Activated CD4-positive, CD25-positive, alpha-beta regulatory T cell treated with anti-CD3 and anti-CD28 coated beads, Interleukin-2, amount 50 U/mL, for 24 hours (primary cell): ENCODE data around the gene FGF19.

Experiments
- ATAC-seq, 2 donors: fragments of 150-1000 bp; cut with Tn5 transposase; one replicate each; pipeline ENCODE4 v1.10.0; 2021; ENCODE audit warnings: mild to moderate bottlenecking in 1 of 2, moderate library complexity in 1 of 2

Gene FGF19, protein sequence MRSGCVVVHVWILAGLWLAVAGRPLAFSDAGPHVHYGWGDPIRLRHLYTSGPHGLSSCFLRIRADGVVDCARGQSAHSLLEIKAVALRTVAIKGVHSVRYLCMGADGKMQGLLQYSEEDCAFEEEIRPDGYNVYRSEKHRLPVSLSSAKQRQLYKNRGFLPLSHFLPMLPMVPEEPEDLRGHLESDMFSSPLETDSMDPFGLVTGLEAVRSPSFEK

DNA sequence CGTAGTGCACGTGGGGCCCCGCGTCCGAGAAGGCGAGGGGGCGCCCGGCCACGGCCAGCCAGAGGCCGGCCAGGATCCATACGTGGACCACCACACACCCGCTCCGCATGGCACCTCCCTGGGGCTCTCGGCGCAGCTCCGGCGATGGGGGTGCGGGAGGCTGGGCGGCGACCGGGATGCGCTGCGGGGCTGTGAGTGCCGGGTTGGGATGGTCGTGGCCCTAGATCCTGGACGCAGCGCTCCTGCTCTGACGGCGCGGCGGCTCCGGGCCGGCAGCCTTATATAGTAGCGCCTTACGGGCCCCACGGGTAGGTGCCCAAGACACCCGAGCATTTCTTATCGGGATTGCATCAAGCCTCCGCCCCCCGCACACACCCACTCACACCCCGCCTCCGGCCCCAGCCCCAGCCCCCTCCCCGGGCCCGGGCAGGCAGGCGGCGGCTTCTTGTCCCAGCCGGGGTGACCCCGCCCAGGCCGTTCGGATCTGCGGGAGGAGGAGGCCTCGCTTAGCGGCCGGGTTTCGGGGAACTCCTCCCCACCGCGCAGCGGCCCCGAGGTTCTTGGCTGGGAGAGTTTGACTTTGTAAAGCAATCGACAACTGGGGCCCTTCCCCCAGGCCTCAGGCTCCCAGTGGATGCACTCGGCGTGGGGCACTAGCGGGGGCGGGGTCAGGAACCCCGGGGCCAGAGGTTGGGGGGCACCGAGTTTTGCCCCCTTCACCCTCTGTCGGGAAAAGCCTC is at the start of gene FGF19:
Gene FGF19, minus strand, starts transcription at position 255 of the 740 bp plus-strand sequence. Its CDS starts 146 bp downstream, at position 109.
- no peak for ATAC-seq

DNA sequence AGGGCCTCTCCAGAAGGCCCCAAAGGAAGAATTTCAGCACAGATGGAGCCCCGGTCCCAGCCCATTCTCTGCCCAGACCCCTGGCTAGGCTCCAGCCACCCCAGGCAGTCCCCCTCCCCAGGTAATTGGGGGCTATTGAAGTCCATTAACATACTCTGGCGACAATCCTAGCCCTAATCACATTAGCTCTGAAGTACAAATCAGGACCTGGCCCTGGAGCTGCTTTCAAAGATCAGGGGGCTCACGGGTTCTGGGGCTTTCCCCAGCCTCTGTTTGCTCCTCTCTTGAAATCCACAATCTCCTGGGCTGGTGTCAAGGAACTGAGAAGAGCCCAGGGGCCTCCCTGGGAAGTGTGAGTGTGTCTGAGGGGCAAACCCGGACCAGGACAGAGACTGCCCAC is 49.1 kb upstream of the FGF19 start:
- no peak for ATAC-seq

DNA sequence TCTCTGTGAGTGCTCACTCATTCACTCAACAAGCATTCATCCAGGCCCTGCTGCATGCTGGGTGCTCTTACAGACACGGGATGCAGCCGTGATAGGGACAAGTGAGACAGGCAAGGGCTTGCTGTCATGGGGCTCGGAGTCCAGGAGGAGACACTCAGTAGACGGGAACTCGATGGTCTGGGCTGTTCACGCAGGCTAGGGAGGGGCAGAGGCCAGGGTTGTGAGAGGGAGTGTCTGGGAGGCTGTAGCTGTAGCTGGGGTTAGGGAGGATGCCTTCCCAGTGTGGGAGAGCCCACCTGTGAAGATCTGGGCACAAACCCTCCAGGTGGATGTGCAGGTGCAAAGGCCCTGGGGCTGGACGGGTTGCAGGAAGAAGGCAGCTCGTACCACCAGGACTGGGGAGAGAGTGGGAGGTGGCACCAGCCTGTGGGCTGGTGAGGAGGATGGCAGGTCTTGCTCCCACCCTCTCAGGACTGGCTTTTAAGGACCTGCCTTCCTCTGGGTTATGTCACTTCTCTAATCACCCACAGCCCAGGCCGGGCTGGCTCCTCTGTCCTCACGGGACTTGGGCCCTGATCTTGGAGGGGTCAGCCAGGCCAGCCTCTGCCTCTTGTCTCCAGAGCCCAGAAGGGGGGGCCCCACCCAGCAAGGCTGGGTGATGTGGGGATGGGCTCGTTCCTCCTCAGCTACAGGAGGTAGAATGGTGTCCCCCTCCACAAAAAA is 47.2 kb upstream of the FGF19 start:
- ATAC-seq: no peak

DNA sequence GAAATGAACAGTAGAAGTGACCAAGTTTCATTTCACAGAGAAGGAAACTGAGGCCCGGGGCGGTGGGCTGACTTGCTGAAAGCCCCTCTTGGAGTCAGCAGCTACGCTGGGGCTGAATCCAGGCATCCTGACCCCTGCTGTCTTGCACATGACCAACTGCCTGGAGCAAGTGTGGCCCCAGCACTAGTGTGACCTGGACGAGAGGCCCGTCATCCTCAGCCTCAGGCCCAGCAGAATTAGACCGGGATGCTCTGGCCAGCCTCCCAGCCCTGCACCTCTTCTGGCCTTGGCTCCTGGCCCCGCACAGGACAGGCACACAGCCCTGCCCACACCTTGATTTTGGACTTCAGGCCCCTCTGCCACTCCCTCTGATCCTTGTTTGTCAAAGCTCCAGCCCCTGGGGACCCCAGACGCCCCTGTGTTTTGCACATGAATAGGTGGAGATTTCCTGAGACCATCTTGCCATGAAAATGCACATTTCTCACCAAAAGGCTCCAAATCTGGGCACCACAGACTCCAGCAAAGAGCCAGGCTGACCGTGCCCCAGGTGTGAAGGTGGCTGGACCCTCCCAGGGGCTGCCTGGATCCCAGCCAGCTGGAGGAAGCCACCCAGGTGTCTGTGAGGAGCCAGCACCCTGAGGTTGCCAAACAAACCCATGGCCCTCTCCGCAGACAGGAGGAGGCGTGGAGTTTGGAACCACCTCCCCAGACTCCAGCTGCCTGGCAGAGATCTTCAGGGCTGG is 46.5 kb upstream of the FGF19 start:
- ATAC-seq: no peak

DNA sequence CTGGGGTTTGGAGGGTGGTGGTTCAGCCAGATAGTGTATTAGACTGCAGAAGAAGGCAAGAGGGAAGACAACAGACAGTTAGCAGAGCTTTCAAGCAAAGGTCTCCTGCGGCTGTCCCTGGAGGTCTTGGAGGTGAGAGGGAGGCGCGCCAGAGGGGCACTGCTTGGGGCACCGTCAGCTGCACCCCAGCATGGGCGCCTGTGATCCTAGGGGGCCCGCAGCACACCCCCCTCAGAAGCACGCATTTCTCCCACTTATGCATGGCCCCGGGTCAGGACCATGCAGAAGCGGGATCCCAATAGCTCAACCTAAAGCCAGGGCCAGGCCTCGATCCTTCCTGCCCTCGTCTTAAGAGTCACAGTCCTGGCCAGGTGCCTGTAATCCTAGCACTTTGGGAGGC is 44.8 kb upstream of the FGF19 start:
- no peak for ATAC-seq

DNA sequence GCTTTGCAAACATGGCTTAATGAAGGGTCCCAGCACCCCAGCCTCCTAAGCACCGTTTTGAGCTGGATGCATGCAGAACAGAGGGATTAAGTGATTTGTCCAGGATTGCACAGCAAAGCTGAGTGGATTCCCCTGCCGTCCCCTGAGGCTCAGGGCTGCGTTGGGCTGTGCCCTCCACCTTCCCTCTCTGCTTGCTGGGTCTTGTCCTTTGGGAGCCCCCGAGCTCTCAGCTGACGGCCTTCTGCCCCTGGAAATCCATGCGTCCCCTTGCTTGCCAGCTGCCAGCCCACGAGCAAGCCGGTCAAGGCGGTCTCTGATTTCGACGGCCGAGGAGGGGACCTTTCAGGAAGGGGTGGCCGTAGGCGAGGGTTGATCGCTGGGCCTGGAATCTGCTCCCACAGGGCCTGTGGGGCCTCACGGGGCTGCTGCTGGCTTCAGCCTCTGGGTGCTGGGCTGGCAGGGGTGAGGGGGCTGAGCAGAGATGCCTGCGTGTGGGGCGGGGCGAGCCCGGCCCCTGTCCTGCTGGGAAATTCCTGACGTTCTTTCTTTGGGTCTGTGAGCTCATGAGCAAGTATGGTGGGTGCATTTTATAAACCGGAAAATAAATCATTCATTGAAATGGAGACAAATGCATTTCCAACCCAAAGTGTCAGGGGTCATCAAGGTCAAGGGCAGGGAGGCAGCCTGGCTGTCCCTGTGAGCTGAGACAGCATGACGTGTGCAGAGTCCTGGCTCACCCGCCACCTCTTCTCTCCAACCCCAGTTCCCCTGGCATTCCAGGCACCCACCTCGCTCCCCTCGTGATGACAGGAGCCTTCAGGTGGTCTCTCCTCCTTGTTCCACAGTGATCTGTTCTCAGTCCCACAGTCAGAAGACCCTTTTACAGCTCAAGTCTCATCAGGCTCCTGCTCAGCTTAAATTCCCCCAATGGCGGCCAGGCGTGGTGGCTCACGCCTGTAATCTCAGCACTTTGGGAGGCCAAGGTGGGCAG is 43.2 kb upstream of the FGF19 start:
- ATAC-seq: no peak

DNA sequence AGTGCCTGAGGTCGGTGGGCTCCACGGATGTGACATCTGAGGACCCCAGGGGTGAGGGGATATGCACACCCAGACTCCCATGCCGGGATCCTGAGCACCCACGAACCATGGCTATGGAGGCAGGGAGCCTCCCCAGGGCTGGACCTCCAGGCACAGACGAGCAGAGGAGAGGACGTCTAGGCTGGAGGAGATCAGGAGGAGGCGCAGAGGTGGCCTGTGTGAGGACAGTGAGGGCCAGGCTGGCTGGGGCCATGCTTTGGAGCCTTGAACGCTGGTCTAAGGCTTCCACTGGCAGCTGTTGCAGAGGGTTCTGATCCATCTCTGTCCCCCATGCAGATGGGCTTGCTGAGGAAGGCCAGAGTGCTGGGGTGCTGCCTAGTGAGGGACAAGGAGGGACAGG is 42.3 kb upstream of the FGF19 start:
- no peak for ATAC-seq

DNA sequence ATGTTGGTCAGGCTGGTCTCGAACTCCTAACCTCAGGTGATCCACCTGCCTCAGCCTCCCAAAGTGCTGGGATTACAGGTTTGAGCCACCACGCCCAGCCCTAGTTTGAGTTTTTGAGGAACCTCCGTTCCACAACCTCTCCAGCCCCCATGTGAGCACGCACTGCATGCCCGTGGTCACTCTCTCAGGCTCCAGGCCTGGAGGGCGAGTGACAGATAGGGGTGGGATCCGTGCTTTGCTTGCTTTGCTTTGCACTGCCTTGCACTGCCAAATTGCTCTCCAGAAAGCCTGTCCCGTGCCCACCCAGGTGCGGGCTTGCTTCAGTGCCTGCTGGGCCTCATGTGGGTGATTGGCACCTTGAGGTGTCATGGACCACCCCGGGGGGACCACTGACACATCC is 41.4 kb upstream of the FGF19 start:
- ATAC-seq: no peak

DNA sequence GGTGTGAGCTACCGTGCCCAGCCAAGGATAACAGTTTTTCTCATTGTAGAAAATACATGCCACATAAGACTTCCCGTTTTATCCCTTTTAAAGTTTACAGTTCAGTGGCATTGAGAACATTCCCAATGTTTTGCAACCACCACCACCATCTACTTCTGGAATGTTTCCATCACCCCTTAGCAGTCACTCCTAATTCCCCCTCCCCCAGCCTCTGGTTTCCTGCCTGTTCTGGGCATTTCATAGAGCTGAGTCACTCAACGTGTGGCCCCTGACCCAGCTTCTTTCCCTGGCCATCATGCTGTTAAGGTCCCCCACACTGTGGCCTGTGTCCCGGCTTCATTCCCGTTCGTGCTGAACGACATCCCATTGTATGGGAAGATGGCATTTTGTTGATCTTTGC is 40.6 kb upstream of the FGF19 start:
- no peak for ATAC-seq

DNA sequence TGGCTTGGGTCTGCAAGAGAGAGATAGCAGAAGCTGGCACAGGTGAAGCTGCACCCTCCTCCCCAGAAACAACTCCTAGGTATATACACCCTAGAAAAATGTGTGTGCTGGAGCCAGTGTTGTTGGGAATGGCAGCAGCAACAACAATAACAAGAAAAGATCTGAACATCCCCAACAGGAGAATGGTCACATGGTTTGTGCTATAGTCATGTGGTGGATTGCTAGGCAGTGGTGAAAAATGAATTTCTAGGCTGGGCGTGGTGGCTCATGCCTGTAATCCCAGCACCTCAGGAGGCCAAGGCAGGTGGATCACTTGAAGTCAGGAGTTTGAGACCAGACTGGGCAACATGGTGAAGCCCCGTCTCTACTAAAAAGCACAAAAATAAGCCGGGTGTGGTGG is 31.0 kb upstream of the FGF19 start:
- ATAC-seq: no peak

DNA sequence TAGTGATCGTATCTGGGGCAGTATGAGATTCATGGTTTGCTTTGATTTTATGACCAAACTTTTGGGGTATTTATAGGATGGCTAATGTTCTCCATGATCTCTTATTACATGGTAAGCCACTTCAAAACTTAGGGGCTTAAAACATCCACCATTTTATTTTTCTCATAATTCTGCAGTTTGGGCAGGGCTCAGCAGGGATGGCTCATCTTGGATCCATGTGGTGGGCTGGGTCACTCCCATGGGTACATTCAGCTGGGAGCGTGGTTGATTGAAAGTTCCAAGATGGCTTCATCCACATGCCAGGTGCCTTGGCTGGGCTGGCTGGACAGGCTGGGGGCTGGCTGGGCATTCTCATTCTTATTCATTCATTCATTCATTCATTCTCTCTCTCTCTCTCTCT is 30.5 kb upstream of the FGF19 start:
- no peak for ATAC-seq

DNA sequence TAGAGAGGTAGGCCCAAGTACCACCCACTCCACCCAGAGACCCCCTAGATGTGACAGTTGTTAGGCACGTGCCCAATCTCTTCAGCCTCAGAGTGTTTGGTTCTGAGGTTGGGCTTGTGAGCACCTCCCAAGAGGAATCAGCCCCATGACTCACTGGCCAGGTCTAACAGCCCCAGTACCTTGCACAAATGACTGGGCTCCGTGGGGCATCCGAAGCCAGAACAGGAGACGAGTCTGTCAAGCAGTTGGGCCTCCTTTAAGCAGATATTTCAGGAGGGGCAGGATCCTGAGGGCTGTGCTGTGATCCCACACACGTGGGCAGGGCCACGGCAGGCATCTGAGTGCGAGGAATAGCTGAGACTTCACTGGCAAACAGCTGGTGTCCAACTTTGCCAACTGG is 29.1 kb upstream of the FGF19 start:
- ATAC-seq: no peak

DNA sequence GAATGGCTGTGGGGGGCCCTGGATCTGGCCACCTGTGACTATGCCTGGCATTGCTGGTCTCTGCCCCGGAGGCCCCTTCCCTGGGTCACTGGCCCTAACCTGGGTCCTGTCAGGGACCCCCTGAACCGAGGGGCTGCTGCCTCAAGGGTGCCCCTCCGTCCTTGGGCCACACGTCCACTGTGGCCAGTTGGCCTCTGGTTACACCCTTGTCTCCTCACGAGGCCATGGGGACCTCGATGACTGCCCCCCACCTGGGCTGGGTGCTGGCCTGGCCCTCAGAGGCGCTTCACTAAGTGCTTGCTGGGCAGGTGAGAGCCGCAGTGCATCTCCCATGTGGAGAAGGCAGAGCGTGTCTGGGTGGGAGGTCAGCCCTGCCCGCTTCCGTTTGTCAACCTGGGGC is 27.3 kb upstream of the FGF19 start:
- ATAC-seq: no peak

DNA sequence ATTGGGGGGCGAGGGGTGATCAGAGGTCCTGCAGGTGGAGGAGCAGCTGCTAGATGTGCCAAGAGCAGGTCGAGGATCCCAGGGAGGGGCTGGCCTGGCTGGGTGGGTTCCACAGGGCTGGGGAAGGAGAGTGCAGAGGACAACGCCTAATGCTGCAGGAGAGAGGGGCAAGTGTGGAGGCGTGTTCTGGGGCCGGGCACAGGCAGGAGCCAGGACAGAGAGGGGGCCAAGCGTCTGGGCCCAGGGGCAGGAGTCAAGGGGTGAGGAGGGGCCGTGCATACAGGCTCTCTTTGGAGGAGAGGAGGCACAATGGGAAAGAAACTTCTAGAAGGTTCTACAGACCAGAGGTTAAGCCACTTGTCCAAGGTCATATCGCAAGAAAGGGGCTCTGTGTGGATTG is 26.7 kb upstream of the FGF19 start:
- ATAC-seq: no peak

DNA sequence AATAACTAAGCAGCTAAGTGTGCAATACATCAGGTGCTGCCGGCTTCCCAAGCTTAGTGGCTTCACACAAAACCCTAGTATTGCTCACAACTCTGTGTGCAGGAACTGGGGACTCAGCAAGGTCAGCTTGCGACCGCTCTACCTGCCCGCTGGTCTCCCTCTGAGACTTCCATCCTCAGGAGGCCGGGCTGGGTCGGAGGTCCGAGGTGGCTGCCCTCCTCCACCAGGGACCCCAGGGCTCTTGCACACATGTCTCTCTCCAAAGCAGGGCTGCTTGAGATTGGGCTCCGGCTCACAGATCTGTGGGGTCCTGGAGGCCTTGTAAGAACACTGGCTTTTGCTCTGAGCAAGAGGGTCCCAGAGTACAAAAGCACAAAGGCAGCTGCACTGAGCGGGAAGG is 25.4 kb upstream of the FGF19 start:
- no peak for ATAC-seq

DNA sequence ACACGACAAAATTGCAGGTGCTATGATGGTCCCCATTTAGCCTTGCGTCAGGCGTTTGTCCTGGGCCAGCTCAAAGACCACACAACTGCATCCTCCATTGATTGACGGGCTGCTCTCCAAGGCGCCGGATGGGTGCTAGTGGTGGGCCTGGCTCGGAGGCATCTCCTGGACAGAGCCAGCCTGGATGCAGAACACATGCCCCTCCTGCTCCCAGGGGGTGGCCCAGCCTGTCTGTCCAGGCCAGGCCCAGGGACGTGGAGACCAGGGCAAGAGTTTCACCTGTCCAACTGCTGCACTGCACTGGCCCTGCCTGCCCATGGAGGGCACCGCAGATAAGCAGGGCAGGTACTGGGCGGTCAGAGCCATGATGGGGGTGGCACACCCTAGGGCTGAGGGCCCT is 23.4 kb upstream of the FGF19 start:
- ATAC-seq: no peak

DNA sequence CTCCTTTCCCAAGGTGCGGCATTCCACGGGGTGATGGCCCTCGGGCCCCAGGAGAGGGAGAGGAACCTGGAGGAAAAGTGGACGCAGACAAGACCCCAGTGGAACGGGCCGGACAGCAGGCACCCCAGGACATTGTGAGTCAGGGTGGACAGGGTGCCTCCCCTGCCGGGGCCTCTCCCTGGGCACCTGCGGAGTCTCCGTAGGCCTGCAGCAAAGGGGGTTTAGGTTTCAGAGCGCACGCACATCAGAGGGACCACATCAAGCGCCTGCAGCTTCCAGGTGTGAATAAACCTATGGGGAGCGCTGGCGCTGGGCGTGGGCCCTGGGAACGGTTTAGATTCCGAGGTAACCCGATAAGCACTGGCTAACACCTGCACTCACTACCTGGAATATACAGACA is 22.7 kb upstream of the FGF19 start:
- no peak for ATAC-seq

DNA sequence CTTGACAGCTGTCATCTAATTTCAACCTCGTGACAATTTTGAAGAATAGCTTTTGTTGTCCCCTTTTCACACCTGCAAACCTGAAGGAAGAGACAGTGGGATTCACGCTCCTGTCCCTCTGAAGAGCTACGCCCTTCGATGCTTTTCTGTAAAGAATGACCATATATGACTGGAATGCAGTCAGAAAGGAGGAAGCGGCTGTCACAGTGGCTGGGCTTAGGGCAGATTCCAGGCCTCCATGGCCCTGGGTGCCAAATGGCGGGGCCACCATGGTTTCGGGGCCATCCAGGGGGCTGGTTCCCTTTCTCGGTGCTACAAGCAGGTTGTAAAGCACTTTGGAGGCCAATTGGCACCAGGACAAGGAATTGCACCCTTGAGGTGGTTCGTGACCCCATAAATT is 22.2 kb upstream of the FGF19 start:
- ATAC-seq: no peak

DNA sequence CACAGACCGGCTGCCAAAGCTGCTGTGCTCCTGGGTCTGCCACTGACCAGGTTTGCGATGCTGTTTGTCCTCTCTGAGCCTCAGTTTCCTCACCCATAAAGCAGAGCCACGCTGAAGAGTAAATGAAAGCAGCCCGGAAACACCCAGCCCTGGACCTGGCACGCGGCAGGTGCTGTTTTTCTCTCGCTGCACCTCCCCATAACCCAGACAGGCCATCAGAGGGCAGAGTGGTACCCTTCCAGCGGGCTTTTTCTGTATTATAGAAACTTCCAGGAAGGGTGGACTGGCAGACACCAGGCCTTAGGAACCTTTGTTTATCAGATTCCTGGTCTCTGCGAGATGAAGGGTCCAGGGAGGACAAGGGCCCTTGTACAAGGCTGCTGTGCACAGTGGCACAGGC is 17.9 kb upstream of the FGF19 start:
- no peak for ATAC-seq

DNA sequence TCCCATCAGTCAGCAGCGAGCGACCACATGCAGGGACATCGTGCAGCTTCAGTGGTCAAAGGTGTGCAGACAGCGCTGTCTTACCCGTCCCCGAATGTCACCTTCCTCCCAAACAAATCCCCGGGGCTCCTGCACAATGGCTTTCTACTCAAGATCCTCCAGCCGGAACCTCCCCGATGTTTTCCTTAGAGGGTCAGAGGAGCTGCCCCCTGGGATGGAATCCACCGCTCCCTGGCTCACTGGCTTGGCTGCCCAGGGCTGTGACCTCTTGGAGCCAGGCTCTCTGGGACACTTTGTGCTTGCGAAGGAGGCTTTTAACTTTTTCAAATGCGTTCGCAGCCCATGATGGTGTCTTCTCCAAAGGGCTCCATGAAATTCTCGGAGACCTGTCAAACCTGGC is 17.3 kb upstream of the FGF19 start:
- no peak for ATAC-seq

DNA sequence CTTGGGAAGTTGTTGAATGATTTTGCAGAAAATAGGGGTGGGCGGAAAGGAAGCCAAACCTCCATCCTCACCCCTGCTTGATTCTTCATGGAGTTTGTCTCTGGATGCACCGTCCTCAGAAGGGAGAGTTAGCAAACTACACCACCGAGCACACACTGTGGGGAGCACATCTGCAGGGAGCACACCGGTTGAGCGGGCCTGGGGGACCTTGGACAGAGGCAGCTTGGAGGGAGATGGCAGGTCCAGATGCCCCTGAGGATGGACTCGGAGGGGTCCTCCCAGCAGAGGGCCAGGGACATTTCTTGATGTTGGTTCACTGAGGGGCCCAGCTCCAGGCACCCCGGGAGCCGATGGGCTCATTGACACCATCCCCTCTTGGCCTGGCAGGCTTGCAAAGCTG is 15.1 kb upstream of the FGF19 start:
- ATAC-seq: no peak

DNA sequence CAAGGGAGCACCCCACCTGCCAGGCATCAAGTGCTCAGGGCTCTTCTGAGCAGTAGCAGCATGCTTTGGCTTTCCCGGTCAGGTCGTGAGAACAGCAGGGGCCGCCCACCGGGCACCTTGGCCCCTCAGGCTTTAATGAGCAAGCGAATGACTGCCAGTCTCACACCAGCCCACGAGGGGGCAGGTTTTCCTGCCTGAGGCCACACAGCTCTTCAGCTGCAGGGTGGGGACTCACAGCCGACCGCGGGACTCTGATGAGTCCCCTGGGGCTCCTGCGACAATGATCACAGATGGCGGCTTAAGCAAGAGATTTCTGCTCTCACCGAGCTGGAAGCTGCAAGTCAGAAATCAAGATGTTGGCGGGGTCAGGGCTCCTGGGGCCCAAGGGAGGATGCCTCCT is 14.3 kb upstream of the FGF19 start:
- no peak for ATAC-seq
